ENCODE measurements around the gene GPC6.

DNA sequence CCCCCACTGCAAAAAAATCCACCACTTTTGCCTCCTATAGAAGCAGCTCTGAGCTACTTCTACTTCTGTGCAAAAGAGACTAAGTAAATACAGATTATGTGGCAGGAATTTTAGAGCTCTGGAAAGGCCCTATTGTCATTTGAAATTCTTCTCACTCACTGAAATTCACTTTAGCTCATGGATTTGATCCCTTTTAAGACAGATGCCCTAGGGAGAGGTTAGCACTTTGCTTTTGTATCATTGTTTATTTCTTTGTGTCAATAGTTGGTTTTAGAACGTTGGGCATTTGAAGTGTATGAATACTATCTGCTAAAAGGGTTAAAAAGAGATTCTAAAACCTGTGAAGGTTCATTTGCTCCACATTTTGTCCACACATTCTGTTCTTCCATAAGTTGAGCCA, 528.7 kb downstream of the GPC6 start:
- no peak for TF ChIP-seq POLR2A (IDR thresholded peaks at IDR 0.05; ENCODE audit: borderline replicate concordance, extremely low read depth, insufficient read depth, insufficient read length)
- TF ChIP-seq, protein P1, sequence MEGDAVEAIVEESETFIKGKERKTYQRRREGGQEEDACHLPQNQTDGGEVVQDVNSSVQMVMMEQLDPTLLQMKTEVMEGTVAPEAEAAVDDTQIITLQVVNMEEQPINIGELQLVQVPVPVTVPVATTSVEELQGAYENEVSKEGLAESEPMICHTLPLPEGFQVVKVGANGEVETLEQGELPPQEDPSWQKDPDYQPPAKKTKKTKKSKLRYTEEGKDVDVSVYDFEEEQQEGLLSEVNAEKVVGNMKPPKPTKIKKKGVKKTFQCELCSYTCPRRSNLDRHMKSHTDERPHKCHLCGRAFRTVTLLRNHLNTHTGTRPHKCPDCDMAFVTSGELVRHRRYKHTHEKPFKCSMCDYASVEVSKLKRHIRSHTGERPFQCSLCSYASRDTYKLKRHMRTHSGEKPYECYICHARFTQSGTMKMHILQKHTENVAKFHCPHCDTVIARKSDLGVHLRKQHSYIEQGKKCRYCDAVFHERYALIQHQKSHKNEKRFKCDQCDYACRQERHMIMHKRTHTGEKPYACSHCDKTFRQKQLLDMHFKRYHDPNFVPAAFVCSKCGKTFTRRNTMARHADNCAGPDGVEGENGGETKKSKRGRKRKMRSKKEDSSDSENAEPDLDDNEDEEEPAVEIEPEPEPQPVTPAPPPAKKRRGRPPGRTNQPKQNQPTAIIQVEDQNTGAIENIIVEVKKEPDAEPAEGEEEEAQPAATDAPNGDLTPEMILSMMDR (IDR thresholded peaks at IDR 0.05 in 2 of 3, conservative IDR thresholded peaks at IDR 0.05 in 1 of 3; ENCODE audit: borderline replicate concordance in 1 of 3, insufficient read depth in 1 of 3, low read depth in 2 of 3, low read length in 2 of 3) = no peak
- no peak for TF ChIP-seq CEBPB (IDR thresholded peaks at IDR 0.05; ENCODE audit: low read depth)
- TF ChIP-seq SIN3A (IDR thresholded peaks at IDR 0.05; ENCODE audit: low read depth) = no peak
- no peak for TF ChIP-seq RAD21 (IDR thresholded peaks at IDR 0.05; ENCODE audit: low read depth)
- TF ChIP-seq SRF (IDR thresholded peaks at IDR 0.05; ENCODE audit: low read depth) = no peak
- no peak for TF ChIP-seq EZH2phosphoT487 (IDR thresholded peaks at IDR 0.05; ENCODE audit: borderline replicate concordance)
